ENCODE measurements around the gene RHOBTB1.

RHOBTB1 gene

DNA sequence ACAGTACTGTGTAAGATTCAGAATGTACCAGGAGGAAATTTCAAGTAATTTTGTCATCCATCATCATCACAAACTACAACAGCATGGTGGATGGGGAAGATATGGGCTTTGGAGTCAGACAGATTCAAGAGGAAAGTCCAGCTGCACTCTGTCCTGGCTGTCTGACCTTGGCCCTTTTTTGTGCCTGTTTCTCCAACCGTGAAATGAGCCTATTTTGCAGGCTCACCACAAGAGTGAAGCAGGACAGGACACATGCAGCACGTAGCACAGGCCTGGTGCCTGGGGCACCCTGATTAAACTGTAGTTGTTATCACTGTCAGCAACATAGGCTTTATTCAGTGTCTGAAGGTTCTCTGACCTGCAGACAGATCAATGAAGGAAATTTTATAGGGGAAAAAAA lies 37.6 kb downstream of the RHOBTB1 start:
- DNase-seq (ENCODE audit: low read depth), result no peak
- in situ Hi-C loops (cut with HindIII; ENCODE audit: low sequenced_read_pairs), result no loop called here
- no peak for TF ChIP-seq CTCF (IDR thresholded peaks at IDR 0.05; ENCODE audit: low read depth, low read length, missing control alignments)

DNA sequence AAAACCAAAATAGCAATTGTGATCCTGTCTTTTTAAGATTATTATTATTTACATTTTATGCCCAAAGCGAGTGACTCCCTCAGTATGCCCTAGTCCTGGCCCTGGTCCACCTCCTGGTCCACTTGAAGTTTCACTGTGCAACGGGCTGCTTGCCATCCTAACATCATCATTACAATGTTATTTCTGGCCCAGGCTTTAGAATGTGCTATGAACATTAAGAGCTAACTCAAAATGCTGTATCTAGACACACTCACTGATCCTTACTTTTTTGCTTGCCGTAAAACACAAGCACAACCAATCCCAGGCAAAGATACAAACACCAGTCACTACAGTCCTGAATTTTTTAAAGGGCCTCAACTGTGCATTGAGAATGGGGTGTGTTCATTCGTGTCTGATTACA lies 38.4 kb downstream of the RHOBTB1 start:
- in situ Hi-C loops (cut with HindIII; ENCODE audit: low sequenced_read_pairs), result no loop called here
- DNase-seq (ENCODE audit: low read depth), result peak; percentile 68

More for the DNA sequence above, 37.6 kb downstream of the RHOBTB1 start:
- no peak overlapping the region for H3K4me3 ChIP-seq (ENCODE audit: low read depth, low read length)

DNA sequence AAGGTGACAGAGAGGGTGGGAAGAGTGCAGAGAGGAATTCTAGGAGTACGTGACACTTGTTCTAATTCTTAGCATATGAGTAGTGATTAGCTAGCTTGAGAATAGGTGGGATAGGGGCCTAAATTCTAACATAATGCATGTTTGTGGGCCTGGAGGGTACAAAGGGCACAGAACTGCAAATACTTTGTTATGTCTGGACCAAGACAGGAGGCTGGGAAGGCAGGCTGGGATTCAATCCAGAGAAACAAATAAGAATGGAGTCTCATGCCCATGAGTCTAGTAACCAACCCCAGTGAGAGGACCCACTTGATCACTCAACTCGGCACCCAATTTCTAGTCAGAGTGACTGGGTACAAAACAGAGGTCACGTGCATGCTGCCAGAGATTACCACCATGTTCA lies 40.9 kb downstream of the RHOBTB1 start:
- DNase-seq (ENCODE audit: low read depth), result no peak
- no peak for TF ChIP-seq CTCF (IDR thresholded peaks at IDR 0.05; ENCODE audit: low read depth, low read length, missing control alignments)
- in situ Hi-C loops (cut with HindIII; ENCODE audit: low sequenced_read_pairs), result no loop called here
- no peak overlapping the region for H3K4me3 ChIP-seq (ENCODE audit: low read depth, low read length)

More for the DNA sequence above, 38.4 kb downstream of the RHOBTB1 start:
- no peak overlapping the region for H3K4me3 ChIP-seq (ENCODE audit: low read depth, low read length)
- no peak for TF ChIP-seq CTCF (IDR thresholded peaks at IDR 0.05; ENCODE audit: low read depth, low read length, missing control alignments)

GRCh38 chr10:60901561-60902235 lies 42.3 kb downstream of the RHOBTB1 start:
- TF ChIP-seq CTCF (IDR thresholded peaks at IDR 0.05; ENCODE audit: low read depth, low read length, missing control alignments), result no peak
- DNase-seq (ENCODE audit: low read depth), result no peak
- no peak overlapping the region for H3K4me3 ChIP-seq (ENCODE audit: low read depth, low read length)
- in situ Hi-C loops (cut with HindIII; ENCODE audit: low sequenced_read_pairs), result no loop called here

DNA sequence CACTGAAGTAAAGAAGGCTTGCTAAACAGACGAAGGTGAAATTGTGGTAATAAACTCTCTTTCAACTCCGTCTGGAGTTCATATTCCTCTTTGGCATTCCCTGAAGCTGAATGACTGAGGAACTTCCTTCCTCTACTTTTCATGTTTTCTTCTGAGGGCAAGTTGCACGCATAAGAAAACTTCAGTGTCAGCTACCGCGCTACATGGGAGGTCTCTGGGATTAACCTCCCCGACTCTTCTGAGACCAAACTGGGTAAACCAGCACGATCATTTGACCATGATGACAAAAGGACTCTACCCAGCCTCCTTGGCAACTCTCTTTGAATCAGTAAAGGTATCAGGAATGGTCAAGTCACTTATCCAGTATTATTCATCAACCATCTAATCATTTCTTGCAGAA lies 44.7 kb downstream of the RHOBTB1 start:
- in situ Hi-C loops (cut with HindIII; ENCODE audit: low sequenced_read_pairs), result no loop called here
- TF ChIP-seq CTCF (IDR thresholded peaks at IDR 0.05; ENCODE audit: low read depth, low read length, missing control alignments), result no peak
- DNase-seq (ENCODE audit: low read depth), result no peak
- H3K4me3 ChIP-seq (ENCODE audit: low read depth, low read length), result no peak overlapping the region

DNA sequence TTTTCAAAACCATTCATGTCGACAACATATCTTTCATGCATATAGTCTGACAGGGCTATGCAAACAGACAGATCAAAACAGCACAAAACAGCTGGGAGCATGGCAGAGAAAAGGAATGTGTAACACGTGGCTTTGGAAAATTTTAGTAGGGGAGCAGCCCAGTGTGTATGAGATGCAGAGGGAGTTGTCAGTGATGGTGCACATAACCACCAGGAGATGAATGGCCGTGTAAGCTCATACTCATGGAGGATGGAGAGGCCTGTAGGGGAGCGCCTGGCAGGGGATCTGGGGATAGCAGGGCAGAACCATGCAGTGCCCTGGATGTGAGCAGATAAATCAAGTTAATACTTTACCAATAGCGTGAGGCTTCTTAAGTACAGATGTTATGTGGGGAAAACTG lies 45.7 kb downstream of the RHOBTB1 start:
- H3K4me3 ChIP-seq (ENCODE audit: low read depth, low read length), result no peak overlapping the region
- in situ Hi-C loops (cut with HindIII; ENCODE audit: low sequenced_read_pairs), result no loop called here
- no peak for DNase-seq (ENCODE audit: low read depth)
- no peak for TF ChIP-seq CTCF (IDR thresholded peaks at IDR 0.05; ENCODE audit: low read depth, low read length, missing control alignments)

All from astrocyte of the cerebellum (primary cell).